Subcutaneous adipose tissue (tissue), 4 donors: Measurements from ENCODE around the gene PPIL6. TPM values are rescaled to one million over a fixed set of nuclear protein-coding genes. Genes with fewer than 3 reads are reported as not detected.

ENCODE experiments used
- CTCF ChIP-seq: fragments of 450-650 bp; IDR thresholded peaks from one replicate; pipeline ENCODE4 v1.5.1; 2016; ENCODE audit warnings: low read depth, mild to moderate bottlenecking, control low read depth, antibody characterized with exemption, moderate library complexity
- total RNA-seq, 4 donors: library from RNA; depleted of rRNA; stranded (reverse); fragments of >200 nt; gene quantifications; one replicate each; pipeline ENCODE4 v1.1.0, GENCODE V29; 2016

The PPIL6 gene
- total RNA-seq, 4 donors from 2014 or later: 0.57 to 8.8 (median 4.7) TPM

DNA sequence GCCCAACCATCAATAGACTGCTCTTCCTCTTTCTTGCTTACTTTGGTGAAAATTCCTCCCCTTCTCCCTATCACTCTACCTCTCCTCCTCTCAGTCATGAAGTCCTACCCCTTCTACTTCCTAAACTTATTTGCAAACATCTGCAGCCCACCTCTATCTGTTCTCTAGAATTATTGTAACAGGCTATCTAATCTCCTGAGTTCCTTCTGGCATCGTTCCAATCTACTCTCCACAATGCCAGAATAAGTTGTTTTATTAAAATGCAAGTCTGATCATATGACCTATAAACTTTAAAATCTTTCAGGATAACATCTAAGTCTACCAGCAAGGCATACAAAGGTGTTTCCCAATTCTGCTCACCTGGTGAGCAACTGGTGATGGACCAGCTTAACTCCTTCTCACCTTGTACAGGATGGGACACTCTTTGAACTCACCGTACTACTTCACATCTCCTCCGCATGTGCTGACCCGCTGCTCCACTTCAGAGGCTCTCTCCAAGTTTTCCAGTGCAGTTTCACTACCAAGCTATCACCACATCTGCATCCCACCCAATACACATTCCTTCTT is 66.0 kb downstream of the PPIL6 start:
- TF ChIP-seq CTCF: no peak

GRCh38 chr6:109373762-109374161 is 66.7 kb downstream of the PPIL6 start:
- no peak for TF ChIP-seq CTCF

- no peak for TF ChIP-seq CTCF
Measured at GRCh38 chr6:109373331-109373730, 67.1 kb downstream of the PPIL6 start.

DNA sequence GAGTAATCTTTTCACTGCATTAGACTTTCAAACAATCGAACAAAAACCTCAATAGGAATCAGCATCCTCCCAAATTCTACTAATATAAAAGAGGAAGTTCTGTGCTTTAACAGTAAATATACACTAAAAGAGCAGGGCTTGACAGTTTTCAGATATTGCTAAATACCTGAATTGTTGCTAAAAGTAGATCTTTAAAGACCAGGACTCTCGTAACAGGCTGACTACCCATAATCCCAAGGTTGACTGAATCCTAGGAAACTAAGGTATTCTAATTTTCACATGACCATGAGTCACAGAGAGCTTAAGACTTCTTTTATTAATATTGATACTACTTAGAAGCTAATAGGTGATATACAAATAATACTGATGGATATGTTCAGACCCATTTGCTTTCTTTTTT is 68.3 kb downstream of the PPIL6 start:
- no peak for TF ChIP-seq CTCF

DNA sequence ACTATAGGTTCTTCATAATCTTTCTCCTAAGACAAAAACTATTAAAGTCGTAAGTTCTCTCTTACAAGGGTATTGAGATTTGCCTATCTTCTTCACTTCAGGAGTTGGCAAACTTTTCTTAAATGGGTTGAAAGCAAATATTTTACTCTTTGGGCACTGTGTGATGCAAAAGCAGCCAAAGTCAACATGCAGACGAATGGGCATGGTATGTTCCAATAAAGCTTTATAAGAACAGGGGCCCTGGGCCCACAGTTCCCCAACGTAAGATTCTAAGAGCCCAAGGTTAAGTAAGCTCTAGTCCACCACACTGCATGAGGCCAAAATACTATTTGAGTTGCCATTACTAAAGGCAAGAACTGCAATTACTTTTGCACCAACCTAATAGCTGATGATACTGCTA is 69.6 kb downstream of the PPIL6 start:
- no peak for TF ChIP-seq CTCF

GRCh38 chr6:109370336-109370735 is 70.1 kb downstream of the PPIL6 start:
- TF ChIP-seq CTCF: no peak

GRCh38 chr6:109369728-109370127 is 70.7 kb downstream of the PPIL6 start:
- TF ChIP-seq CTCF: no peak
